ENCODE measurements around the gene KRT32. TPM values are rescaled to one million over a fixed set of nuclear protein-coding genes. Genes with fewer than 3 reads are reported as not detected.

Gene KRT32
- total and polyA plus RNA-seq, 9 of the 15 experiments (the other 6 are each of a cell fraction or from before 2014, with no cell fraction given) = not detected

GRCh38 chr17:41494524-41494923, 27.3 kb upstream of the KRT32 start:
- FAIRE-seq = no peak
- in situ Hi-C loops (cut with MboI) = no loop called here
- WGBS (ENCODE audit: insufficient coverage, low coverage, missing lambda C conversion rate) = 19% methylated on average over 2 of the region's 2 CpGs
- Histone ChIP-seq H3K36me3 (ENCODE audit: control insufficient read depth, insufficient read depth, low read length) (no peaks in the 10 kb centered on the region), H4K20me1 (replicated peaks; ENCODE audit: control insufficient read depth, insufficient read depth, low read length) (no peaks in the 10 kb centered on the region), H3K9me1 (ENCODE audit: control insufficient read depth, insufficient read depth, low read length) (no peaks in the 10 kb centered on the region), H2AFZ (ENCODE audit: low read depth, low read length) (no peak overlapping the region), H3K27me3 (ENCODE audit: control insufficient read depth in 2 of 2, insufficient read depth in 2 of 2, low read length in 2 of 2) (peaks cover 2 to 6% of the 10 kb centered on the region in 2 experiments; a peak in 1 of 5 replicates), H3K4me3 (no peak overlapping the region), H3K9me3 (replicated peaks; ENCODE audit: control insufficient read depth, insufficient read depth, low read depth, low read length) (no peaks in the 10 kb centered on the region), H3K9ac (ENCODE audit: insufficient read depth in 1 of 2, low read depth in 2 of 2, low read length in 2 of 2) (peak overlapping the region in 1 of 2 experiments; percentile 39; a peak in 1 of 4 replicates), H3K4me1 (replicated peaks in 1 of 2; ENCODE audit: control insufficient read depth in 2 of 2, insufficient read depth in 2 of 2, low read length in 2 of 2) (peaks cover 27 to 31% of the 10 kb centered on the region in 2 experiments), H3K27ac (ENCODE audit: extremely low read depth, low read depth, low read length) (no peak overlapping the region), H3K79me2 (ENCODE audit: control insufficient read depth, insufficient read depth, low read length) (no peaks in the 10 kb centered on the region), H3K4me2 (ENCODE audit: insufficient read depth, low read length) (no peak overlapping the region)
- BruUV-seq (replicated peaks) = no TSS peak
- CTCF ChIA-PET (ENCODE audit: low intra/inter-chr PET ratio) = no interaction called here
- POLR2A ChIA-PET = interaction anchor here (0.6 to 1.0 kb wide), 4 partner anchors 9 to 27 kb away, joined by 3 to 4 read pairs (median 3); no protein-coding TSS in a partner anchor
- TF ChIP-seq ZNF311 (CRISPR knock-in tag; IDR thresholded peaks at IDR 0.05) (no peak), SIRT6 (IDR thresholded peaks at IDR 0.05; ENCODE audit: low read depth, low read length) (no peak), BRD9 (IDR thresholded peaks at IDR 0.05; ENCODE audit: low read depth, partially characterized antibody) (no peak), BRD4 (IDR thresholded peaks at IDR 0.05) (no peak), TARDBP (IDR thresholded peaks at IDR 0.05) (no peak), FOXJ3 (CRISPR knock-in tag; IDR thresholded peaks at IDR 0.05) (no peak), MCM7 (IDR thresholded peaks at IDR 0.05) (no peak), PHTF2 (CRISPR knock-in tag; IDR thresholded peaks at IDR 0.05) (no peak), ZNF253 (CRISPR knock-in tag; conservative IDR thresholded peaks at IDR 0.05) (no peak), NR3C1 (CRISPR knock-in tag; IDR thresholded peaks at IDR 0.05) (no peak), ZNF384 (IDR thresholded peaks at IDR 0.05; ENCODE audit: low read depth, low read length) (no peak), HMG20B (CRISPR knock-in tag; IDR thresholded peaks at IDR 0.05) (no peak), CBX8 (IDR thresholded peaks at IDR 0.05; ENCODE audit: borderline replicate concordance, extremely low read depth, low read depth, low read length, poor library complexity, severe bottlenecking) (no peak)
- no peak for DNase-seq (ENCODE audit: extremely low read depth in 1 of 4, low spot score in 3 of 4)
- intact Hi-C loops (cut with micrococcal nuclease) = loop anchor here (10.0 kb wide), 1 partner anchor 590 kb away; no protein-coding TSS in a partner anchor
- no peak for ATAC-seq
